ENCODE results near the gene SYT7.
"Not testable (repeated sequence)": the region's sequence is repeated elsewhere in the genome, so short reads cannot be mapped to it uniquely, and the experiment has no call there.

Gene SYT7

GRCh38 chr11:61480994-61481335 lies 99.9 kb downstream of the SYT7 start:
- no peak for FAIRE-seq
- peak; percentile 86 for DNase-seq (ENCODE audit: insufficient read length, low spot score)
- TF ChIP-seq CTCF (IDR thresholded peaks at IDR 0.05; ENCODE audit: insufficient read depth, missing control alignments): no peak

GRCh38 chr11:61480261-61480993 lies 100.4 kb downstream of the SYT7 start:
- FAIRE-seq: no peak
- no peak for TF ChIP-seq CTCF (IDR thresholded peaks at IDR 0.05; ENCODE audit: insufficient read depth, missing control alignments)
- DNase-seq (ENCODE audit: insufficient read length, low spot score): no peak

DNA sequence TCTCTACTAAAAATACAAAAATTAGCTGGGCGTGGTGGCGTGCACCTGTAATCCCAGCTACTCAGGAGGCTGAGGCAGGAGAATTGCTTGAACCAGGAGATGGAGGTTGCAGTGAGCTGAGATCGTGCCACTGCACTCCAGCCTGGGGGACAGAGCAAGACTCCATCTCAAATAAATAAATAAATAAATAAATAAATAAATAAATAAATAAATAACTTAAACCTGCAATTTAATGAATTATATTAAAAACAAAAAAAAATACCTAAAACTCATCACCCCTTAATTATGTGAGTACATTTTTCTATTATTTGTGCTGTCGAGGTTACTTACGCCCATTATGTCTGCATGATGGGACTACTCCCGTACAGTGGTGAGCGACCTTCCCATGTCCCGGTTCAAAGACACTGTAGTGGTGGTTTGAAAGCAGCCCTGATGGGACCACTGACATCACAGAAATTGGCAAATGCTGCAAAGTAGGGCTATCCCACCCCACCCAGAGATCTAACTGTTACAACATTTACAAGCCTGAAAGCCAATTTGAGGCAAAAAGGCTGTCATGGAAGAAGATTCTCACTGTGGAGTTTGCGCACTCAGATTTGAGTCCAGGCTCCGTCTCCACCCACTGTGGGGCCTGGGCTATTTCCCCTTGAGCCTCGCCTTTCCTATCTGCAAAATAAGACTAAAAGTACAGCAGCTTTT lies 101.4 kb downstream of the SYT7 start:
- FAIRE-seq: not testable (repeated sequence)

GRCh38 chr11:61477727-61478148 lies 103.1 kb downstream of the SYT7 start:
- no peak for FAIRE-seq
- no peak for DNase-seq (ENCODE audit: insufficient read length, low spot score)

More for the DNA sequence above, 101.4 kb downstream of the SYT7 start:
- DNase-seq (ENCODE audit: insufficient read length, low spot score): not testable (repeated sequence)

GRCh38 chr11:61477126-61477525 lies 103.8 kb downstream of the SYT7 start:
- FAIRE-seq (no peak), DNase-seq (ENCODE audit: insufficient read length, low spot score) (no peak)
- no peak for TF ChIP-seq CTCF (IDR thresholded peaks at IDR 0.05; ENCODE audit: insufficient read depth, missing control alignments)

More at GRCh38 chr11:61477727-61478148, 103.1 kb downstream of the SYT7 start:
- TF ChIP-seq CTCF (IDR thresholded peaks at IDR 0.05; ENCODE audit: insufficient read depth, missing control alignments): peak; percentile 79

DNA sequence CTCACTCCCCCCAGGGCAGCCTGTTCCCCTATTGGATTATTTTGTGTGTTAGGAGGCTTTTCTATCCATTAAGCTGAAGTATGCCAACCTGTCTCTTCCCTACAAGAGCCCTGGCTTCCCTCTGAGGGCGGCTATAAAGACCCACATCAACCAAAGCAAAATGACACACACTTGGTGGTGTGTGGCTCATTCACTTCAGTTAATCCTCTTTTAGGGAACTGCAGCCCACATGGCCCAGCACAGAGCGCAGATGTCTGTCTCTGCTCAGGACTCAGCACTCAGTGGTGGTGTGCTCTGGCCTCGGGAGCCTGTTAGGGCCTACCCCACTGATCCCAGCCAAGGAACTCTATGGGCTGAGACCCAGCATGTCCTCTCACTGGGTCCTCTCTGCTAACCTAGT lies 104.5 kb downstream of the SYT7 start:
- DNase-seq (ENCODE audit: insufficient read length, low spot score) (no peak), FAIRE-seq (no peak)
- no peak for TF ChIP-seq CTCF (IDR thresholded peaks at IDR 0.05; ENCODE audit: insufficient read depth, missing control alignments)

DNA sequence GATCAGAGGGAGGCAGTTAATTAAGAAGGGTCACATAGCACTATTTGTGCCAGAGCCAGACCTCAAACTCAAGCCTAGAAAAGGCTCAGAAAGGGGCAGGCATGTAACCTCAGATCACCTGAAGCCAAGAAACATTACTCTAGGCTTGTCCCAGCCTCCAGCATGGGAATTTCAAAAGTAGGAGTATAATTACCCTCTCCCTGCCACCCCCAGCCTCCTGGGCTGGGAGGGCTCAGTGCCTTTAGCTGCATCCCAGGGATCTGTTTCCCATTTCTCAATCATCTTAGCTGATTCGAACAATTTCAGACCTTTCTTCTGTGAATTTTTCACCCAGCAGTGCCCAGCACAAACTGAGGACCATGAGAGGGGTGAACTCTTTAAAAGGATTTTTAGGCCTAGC lies 105.4 kb downstream of the SYT7 start:
- FAIRE-seq: no peak
- no peak for TF ChIP-seq CTCF (IDR thresholded peaks at IDR 0.05; ENCODE audit: insufficient read depth, missing control alignments)
- DNase-seq (ENCODE audit: insufficient read length, low spot score): no peak

Data from D721Med (cell line).